Measurements from ENCODE around the gene CGB7.

DNA sequence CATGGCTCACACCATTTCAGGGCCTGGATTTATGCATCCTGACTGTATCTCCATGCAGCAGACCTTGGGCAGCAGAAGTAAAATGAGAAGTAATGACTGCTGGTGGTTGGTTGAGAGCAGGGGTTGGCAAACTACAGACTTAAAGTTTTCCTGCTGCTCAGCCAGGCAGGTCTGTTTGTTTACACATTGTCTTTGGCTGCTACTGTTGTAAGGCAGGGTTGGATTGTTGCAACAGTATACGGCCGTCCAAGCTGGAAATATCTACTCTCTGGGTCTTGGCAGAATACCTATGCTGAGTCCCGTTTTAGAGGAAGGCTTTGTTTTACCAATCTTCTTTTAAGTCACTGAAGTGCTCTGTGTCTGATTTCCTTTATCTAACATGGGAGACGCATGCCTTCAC lies 41.2 kb upstream of the CGB7 start:
- TF ChIP-seq, protein P1, sequence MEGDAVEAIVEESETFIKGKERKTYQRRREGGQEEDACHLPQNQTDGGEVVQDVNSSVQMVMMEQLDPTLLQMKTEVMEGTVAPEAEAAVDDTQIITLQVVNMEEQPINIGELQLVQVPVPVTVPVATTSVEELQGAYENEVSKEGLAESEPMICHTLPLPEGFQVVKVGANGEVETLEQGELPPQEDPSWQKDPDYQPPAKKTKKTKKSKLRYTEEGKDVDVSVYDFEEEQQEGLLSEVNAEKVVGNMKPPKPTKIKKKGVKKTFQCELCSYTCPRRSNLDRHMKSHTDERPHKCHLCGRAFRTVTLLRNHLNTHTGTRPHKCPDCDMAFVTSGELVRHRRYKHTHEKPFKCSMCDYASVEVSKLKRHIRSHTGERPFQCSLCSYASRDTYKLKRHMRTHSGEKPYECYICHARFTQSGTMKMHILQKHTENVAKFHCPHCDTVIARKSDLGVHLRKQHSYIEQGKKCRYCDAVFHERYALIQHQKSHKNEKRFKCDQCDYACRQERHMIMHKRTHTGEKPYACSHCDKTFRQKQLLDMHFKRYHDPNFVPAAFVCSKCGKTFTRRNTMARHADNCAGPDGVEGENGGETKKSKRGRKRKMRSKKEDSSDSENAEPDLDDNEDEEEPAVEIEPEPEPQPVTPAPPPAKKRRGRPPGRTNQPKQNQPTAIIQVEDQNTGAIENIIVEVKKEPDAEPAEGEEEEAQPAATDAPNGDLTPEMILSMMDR (conservative IDR thresholded peaks at IDR 0.05 in 1 of 2, IDR thresholded peaks at IDR 0.05 in 1 of 2; ENCODE audit: extremely low read depth in 1 of 2, insufficient read depth in 1 of 2, low read depth in 1 of 2, low read length in 2 of 2): no peak
- TF ChIP-seq EZH2 (IDR thresholded peaks at IDR 0.05; ENCODE audit: borderline replicate concordance, low read length): no peak

Measured in mammary epithelial cell (primary cell).